ENCODE measurements around the gene METTL8. TPM values are rescaled to one million over a fixed set of nuclear protein-coding genes. Genes with fewer than 3 reads are reported as not detected.

The METTL8 gene
- total RNA-seq, 1 experiment from 2014 or later, result 22.4 TPM

DNA sequence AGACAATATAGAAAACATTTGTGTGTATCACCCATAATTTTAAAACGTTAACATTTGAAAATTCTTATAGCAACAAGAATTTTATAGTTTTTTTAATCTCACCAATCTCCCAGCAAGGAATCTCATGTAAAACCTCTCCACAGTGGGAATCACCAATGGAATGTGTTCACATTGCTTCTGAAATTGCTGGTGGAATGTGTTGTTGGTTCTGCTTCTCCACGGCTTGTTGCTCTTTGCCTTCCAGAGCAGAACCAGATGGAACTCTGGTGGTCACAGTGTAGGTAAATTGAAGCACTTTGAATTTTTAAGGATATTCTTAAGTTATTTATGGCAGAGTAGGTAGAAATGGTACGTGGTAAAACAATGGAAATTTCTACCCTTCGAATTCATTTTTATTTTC, 35.4 kb upstream of the METTL8 start:
- intact Hi-C loops (cut with micrococcal nuclease; ENCODE audit: unreplicated experiment), result no loop called here
- Mint-ChIP-seq H3K9me3 (ENCODE audit: low read depth, unreplicated experiment) (no peaks in the 10 kb centered on the region), H3K4me1 (ENCODE audit: low read depth, unreplicated experiment) (no peaks in the 10 kb centered on the region), H3K27ac (ENCODE audit: unreplicated experiment) (no peak overlapping the region), H3K36me3 (ENCODE audit: insufficient read depth, unreplicated experiment) (no peaks in the 10 kb centered on the region), H3K4me3 (ENCODE audit: low read depth, unreplicated experiment) (no peak overlapping the region), H3K27me3 (ENCODE audit: unreplicated experiment) (no peaks in the 10 kb centered on the region)
- CTCF ChIA-PET, result interaction anchor here (0.6 kb wide), 1 partner anchor 652 kb away, joined by 6 read pairs; the partner anchor contains the start of gene GAD1
- no peak for DNase-seq
- TF ChIP-seq, protein P1, sequence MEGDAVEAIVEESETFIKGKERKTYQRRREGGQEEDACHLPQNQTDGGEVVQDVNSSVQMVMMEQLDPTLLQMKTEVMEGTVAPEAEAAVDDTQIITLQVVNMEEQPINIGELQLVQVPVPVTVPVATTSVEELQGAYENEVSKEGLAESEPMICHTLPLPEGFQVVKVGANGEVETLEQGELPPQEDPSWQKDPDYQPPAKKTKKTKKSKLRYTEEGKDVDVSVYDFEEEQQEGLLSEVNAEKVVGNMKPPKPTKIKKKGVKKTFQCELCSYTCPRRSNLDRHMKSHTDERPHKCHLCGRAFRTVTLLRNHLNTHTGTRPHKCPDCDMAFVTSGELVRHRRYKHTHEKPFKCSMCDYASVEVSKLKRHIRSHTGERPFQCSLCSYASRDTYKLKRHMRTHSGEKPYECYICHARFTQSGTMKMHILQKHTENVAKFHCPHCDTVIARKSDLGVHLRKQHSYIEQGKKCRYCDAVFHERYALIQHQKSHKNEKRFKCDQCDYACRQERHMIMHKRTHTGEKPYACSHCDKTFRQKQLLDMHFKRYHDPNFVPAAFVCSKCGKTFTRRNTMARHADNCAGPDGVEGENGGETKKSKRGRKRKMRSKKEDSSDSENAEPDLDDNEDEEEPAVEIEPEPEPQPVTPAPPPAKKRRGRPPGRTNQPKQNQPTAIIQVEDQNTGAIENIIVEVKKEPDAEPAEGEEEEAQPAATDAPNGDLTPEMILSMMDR (IDR thresholded peaks at IDR 0.05; ENCODE audit: unreplicated experiment), result no peak
- no TSS peak for BruUV-seq (replicated peaks)

DNA sequence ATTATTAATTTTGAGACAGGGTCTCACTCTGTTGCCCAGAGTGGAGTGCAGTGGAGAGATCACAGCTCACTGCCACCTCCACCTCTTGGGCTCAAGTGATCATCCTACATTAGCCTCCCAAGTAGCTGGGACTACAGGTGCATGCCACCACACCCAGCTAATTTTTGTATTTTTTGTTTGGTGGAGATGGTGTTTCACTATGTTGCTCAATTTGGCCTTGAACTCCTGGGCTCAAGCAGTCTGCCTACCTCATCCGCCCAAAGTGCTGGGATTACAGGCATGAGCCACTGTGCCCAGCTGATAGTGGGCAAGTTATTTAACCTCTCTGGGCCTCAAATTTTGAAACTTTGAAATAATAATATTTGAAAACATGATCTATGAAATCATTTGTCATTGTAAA, 26.7 kb upstream of the METTL8 start:
- no TSS peak for BruUV-seq (replicated peaks)
- Mint-ChIP-seq H3K4me1 (ENCODE audit: low read depth, unreplicated experiment) (no peaks in the 10 kb centered on the region), H3K27ac (ENCODE audit: unreplicated experiment) (no peak overlapping the region), H3K4me3 (ENCODE audit: low read depth, unreplicated experiment) (no peak overlapping the region), H3K9me3 (ENCODE audit: low read depth, unreplicated experiment) (peaks cover 3% of the 10 kb centered on the region), H3K27me3 (ENCODE audit: unreplicated experiment) (no peaks in the 10 kb centered on the region), H3K36me3 (ENCODE audit: insufficient read depth, unreplicated experiment) (no peaks in the 10 kb centered on the region)
- intact Hi-C loops (cut with micrococcal nuclease; ENCODE audit: unreplicated experiment), result no loop called here
- TF ChIP-seq, protein P1 (IDR thresholded peaks at IDR 0.05; ENCODE audit: unreplicated experiment), result no peak
- DNase-seq, result no peak
- CTCF ChIA-PET, result no interaction called here

DNA sequence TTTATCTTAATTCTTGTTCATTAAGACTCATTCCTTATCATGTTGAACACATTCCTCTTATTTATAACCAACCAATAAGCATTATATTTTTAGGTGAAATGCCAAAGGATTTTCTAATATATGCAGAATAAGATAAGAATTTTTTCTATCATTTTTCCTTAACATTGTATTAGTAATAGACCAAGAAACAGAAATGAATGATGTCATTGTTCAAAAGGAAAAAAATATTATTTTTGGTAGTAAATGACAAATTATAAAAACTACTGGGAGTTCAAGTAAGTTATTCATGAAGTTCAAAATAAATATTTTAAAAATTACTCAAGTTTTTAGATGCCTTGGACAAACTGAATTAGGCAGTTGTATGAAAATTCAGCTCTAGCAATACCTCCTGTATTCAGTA, 25.7 kb upstream of the METTL8 start:
- no peak overlapping the region for H3K4me3 Mint-ChIP-seq (ENCODE audit: low read depth, unreplicated experiment)

DNA sequence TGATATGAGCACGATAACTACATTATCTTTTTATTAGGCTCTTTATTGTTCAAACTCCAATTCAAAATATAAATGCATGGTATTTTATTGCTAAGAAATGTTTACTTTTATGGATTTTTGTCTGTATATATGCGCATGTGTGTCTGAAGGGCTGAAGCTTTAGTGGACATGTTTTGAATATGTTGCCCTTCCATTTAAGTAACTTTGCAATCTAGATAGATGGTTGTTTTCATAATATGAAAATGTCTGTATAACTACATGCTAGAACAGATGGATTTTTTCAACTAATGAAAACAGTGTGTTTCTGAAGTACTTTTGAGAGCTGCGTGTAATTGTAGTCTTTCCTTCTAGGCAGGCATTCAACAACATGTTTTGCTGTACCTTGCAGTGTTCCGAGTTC, 19.0 kb upstream of the METTL8 start:
- CTCF ChIA-PET, result interaction anchor here (0.6 kb wide), 1 partner anchor 30 kb away, joined by 4 read pairs; no protein-coding TSS in a partner anchor

More for the DNA sequence above, 25.7 kb upstream of the METTL8 start:
- TF ChIP-seq, protein P1 (IDR thresholded peaks at IDR 0.05; ENCODE audit: unreplicated experiment), result no peak
- Mint-ChIP-seq H3K4me1 (ENCODE audit: low read depth, unreplicated experiment) (no peaks in the 10 kb centered on the region), H3K36me3 (ENCODE audit: insufficient read depth, unreplicated experiment) (no peaks in the 10 kb centered on the region), H3K27ac (ENCODE audit: unreplicated experiment) (no peak overlapping the region), H3K27me3 (ENCODE audit: unreplicated experiment) (no peaks in the 10 kb centered on the region), H3K9me3 (ENCODE audit: low read depth, unreplicated experiment) (peaks cover 3% of the 10 kb centered on the region)
- DNase-seq, result no peak
- BruUV-seq (replicated peaks), result no TSS peak
- intact Hi-C loops (cut with micrococcal nuclease; ENCODE audit: unreplicated experiment), result no loop called here
- CTCF ChIA-PET, result interaction anchor here (0.7 kb wide), 1 partner anchor 510 kb away, joined by 4 read pairs; no protein-coding TSS in a partner anchor

More for the DNA sequence above, 19.0 kb upstream of the METTL8 start:
- no peak for DNase-seq
- intact Hi-C loops (cut with micrococcal nuclease; ENCODE audit: unreplicated experiment), result no loop called here
- H3K36me3 Mint-ChIP-seq (ENCODE audit: insufficient read depth, unreplicated experiment), result peaks cover 7% of the 10 kb centered on the region
- no peak overlapping the region for H3K4me3 Mint-ChIP-seq (ENCODE audit: low read depth, unreplicated experiment)
- TF ChIP-seq, protein P1 (IDR thresholded peaks at IDR 0.05; ENCODE audit: unreplicated experiment), result no peak
- BruUV-seq (replicated peaks), result no TSS peak
- H3K4me1 Mint-ChIP-seq (ENCODE audit: low read depth, unreplicated experiment), result no peaks in the 10 kb centered on the region
- H3K27me3 Mint-ChIP-seq (ENCODE audit: unreplicated experiment), result no peaks in the 10 kb centered on the region
- H3K27ac Mint-ChIP-seq (ENCODE audit: unreplicated experiment), result no peak overlapping the region
- peaks cover 3% of the 10 kb centered on the region for H3K9me3 Mint-ChIP-seq (ENCODE audit: low read depth, unreplicated experiment)
